OCI-LY7 (cell line): ENCODE results near the gene TNFRSF8. TPM values are rescaled to one million over a fixed set of nuclear protein-coding genes. Genes with fewer than 3 reads are reported as not detected.

ENCODE experiments used
- BruUV-seq: library from RNA; stranded (reverse); fragments of 400-500 nt; replicated peaks from 2 replicates; lab custom pipeline; 2021; lab: Mats Ljungman, UMichigan
- CTCF ChIA-PET: fragments of 300-600 bp; sonication (Branson Sonifier 250); formaldehyde crosslinking; loops from one replicate; lab custom pipeline; 2022; ENCODE audit warnings: antibody characterized with exemption; ENCODE audit not compliant: unreplicated experiment; lab: Charles Lee
- POLR2A ChIA-PET: fragments of 300-600 bp; sonication (Branson Sonifier 250); formaldehyde crosslinking; loops from one replicate; lab custom pipeline; 2022; ENCODE audit warnings: antibody characterized with exemption; lab: Charles Lee
- DNase-seq: peaks from one replicate; pipeline ENCODE4 v3.0.0-alpha.2; 2015; ENCODE audit warnings: low spot score
- H2AFZ ChIP-seq: fragments of 200-600 bp; sonication (generic), shearing (Covaris generic); 2 replicates; pipeline ENCODE4 v1.6.1; 2014; ENCODE audit warnings: mild to moderate bottlenecking, antibody characterized with exemption, low read length, moderate library complexity
- H3K27ac ChIP-seq: fragments of 200-600 bp; sonication (generic); 2 replicates; pipeline ENCODE4 v1.5.1; 2014; ENCODE audit warnings: mixed run types, low read depth, mild to moderate bottlenecking, moderate library complexity, low read length, inconsistent platforms; ENCODE audit not compliant: poor library complexity, severe bottlenecking
- H3K36me3 ChIP-seq: fragments of 200-600 bp; sonication (generic); 2 replicates; pipeline ENCODE4 v1.6.1; 2014; ENCODE audit warnings: mild to moderate bottlenecking, antibody characterized with exemption, low read length, moderate library complexity, mixed read lengths; ENCODE audit not compliant: insufficient read depth
- H3K4me1 ChIP-seq: fragments of 200-600 bp; sonication (generic); 2 replicates; pipeline ENCODE4 v1.5.1; 2014; ENCODE audit warnings: mild to moderate bottlenecking, low read length; ENCODE audit not compliant: insufficient read depth, poor library complexity, severe bottlenecking
- H3K4me2 ChIP-seq: fragments of 200-600 bp; sonication (generic); 2 replicates; pipeline ENCODE4 v1.6.1; 2014; ENCODE audit warnings: mild to moderate bottlenecking, low read length
- H3K4me3 ChIP-seq: fragments of 200-600 bp; sonication (generic); 2 replicates; pipeline ENCODE4 v1.5.1; 2014; ENCODE audit warnings: mild to moderate bottlenecking, low read depth, low read length; ENCODE audit not compliant: poor library complexity, severe bottlenecking
- H3K79me2 ChIP-seq: fragments of 200-600 bp; sonication (generic); 2 replicates; pipeline ENCODE4 v1.6.1; 2016; ENCODE audit warnings: low read depth, mild to moderate bottlenecking, low read length, moderate library complexity, mixed read lengths; ENCODE audit not compliant: insufficient read depth
- H3K9me2 ChIP-seq: fragments of 200-600 bp; sonication (generic); 2 replicates; pipeline ENCODE4 v1.6.1; 2016; ENCODE audit warnings: mild to moderate bottlenecking, low read length, mixed read lengths; ENCODE audit not compliant: insufficient read depth
- H3K9me3 ChIP-seq: fragments of 200-600 bp; sonication (generic); 2 replicates; pipeline ENCODE4 v1.6.1; 2014; ENCODE audit warnings: mild to moderate bottlenecking, mixed run types, low read length, mixed read lengths
- H4K20me1 ChIP-seq: fragments of 200-600 bp; sonication (generic); 2 replicates; pipeline ENCODE4 v1.6.1; 2014; ENCODE audit warnings: mild to moderate bottlenecking, antibody characterized with exemption, low read length, moderate library complexity, mixed read lengths; ENCODE audit not compliant: insufficient read depth
- EZH2phosphoT487 ChIP-seq: fragments of 200-600 bp; sonication (generic); IDR thresholded peaks from 2 replicates; pipeline ENCODE4 v1.6.1; 2018; ENCODE audit warnings: low read depth, borderline replicate concordance, mild to moderate bottlenecking, mixed run types, antibody characterized with exemption, low read length, moderate library complexity, mixed read lengths
- intact Hi-C: fragments of 100-400 bp; cut with micrococcal nuclease; formaldehyde crosslinking; loops from one replicate; pipeline ENCODE4 v1.10.0; 2022; ENCODE audit not compliant: unreplicated experiment
- total RNA-seq, 2 experiments: library from RNA; depleted of rRNA in 1 of 2; stranded (reverse); fragments of >200 nt in 1 of 2; shearing (Covaris generic) in 1 of 2; gene quantifications; 2 replicates each; pipeline ENCODE4 v1.2.3, GENCODE V29; 2014 to 2022
- TF ChIP-seq, protein P1 (sequence below): fragments of 200-600 bp; sonication (generic); conservative IDR thresholded peaks from 2 replicates; pipeline ENCODE4 v1.5.1; 2014; ENCODE audit warnings: mild to moderate bottlenecking, antibody characterized with exemption, low read length, moderate library complexity, mixed read lengths

Gene TNFRSF8
- total RNA-seq, 2 experiments from 2014 or later = 0.29 TPM; not detected in 1

DNA sequence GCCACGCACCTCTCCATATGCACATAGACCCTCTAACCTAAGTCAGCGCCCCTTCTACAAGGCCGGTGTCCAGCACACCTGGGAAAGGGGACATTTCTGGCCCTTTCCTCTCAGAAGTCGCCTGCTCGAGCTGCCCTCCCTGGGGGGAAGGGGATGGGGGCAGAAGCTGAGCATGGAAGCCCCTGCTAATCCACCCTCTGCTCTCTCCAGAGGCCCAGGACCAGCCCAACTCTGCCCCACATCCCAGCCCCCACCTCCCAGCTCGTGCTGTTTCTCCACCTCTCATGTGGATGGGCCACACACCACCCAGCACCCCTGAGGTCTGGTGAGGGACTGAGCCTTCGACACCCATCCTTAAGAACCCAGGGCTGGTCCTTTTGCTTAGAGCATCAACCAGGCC lies 118.5 kb downstream of the TNFRSF8 start:
- no peaks in the 10 kb centered on the region for H3K9me3 ChIP-seq
- no peaks in the 10 kb centered on the region for H3K36me3 ChIP-seq
- BruUV-seq = no TSS peak
- no peak overlapping the region for H2AFZ ChIP-seq
- DNase-seq = no peak
- H3K4me1 ChIP-seq = peaks cover 8% of the 10 kb centered on the region
- ChIA-PET POLR2A (interaction anchor here (0.5 kb wide), 1 partner anchor 532 kb away, joined by 4 read pairs; no protein-coding TSS in a partner anchor), CTCF (no interaction called here)
- intact Hi-C loops = no loop called here
- TF ChIP-seq, protein P1, sequence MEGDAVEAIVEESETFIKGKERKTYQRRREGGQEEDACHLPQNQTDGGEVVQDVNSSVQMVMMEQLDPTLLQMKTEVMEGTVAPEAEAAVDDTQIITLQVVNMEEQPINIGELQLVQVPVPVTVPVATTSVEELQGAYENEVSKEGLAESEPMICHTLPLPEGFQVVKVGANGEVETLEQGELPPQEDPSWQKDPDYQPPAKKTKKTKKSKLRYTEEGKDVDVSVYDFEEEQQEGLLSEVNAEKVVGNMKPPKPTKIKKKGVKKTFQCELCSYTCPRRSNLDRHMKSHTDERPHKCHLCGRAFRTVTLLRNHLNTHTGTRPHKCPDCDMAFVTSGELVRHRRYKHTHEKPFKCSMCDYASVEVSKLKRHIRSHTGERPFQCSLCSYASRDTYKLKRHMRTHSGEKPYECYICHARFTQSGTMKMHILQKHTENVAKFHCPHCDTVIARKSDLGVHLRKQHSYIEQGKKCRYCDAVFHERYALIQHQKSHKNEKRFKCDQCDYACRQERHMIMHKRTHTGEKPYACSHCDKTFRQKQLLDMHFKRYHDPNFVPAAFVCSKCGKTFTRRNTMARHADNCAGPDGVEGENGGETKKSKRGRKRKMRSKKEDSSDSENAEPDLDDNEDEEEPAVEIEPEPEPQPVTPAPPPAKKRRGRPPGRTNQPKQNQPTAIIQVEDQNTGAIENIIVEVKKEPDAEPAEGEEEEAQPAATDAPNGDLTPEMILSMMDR = no peak
- TF ChIP-seq EZH2phosphoT487 = no peak
- no peak overlapping the region for H3K27ac ChIP-seq
- no peak overlapping the region for H3K4me2 ChIP-seq
- no peaks in the 10 kb centered on the region for H4K20me1 ChIP-seq
- no peaks in the 10 kb centered on the region for H3K9me2 ChIP-seq
- H3K79me2 ChIP-seq = no peaks in the 10 kb centered on the region
- H3K4me3 ChIP-seq = no peak overlapping the region

DNA sequence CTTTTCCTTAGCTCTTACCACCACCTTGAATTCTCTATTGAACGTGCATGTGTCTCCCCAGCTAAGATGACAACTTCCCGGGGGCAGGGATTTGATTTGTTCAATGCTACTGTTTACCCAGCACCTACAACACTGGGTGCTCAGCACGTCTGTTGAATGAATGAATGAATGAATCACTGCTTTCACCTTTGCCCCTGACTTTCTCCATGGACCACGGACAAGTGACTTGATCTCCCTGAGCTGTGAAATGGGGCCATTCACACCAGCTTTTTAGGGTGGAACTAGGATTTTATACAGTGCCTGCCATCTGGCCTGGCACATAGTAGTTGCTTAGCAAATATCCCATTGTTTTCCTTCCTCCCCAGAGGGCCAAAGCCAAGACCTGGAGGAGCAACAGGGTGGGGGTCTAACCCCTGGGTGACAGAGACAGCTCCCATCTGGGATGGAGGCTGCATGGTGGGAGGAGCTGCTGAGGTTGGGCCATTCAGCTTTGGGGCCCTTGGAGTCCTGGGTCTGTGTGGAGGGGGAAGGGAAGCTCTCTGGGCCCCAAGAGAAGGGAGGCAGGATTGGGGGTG lies 119.4 kb downstream of the TNFRSF8 start:
- intact Hi-C loops = no loop called here
- H3K27ac ChIP-seq = no peak overlapping the region
- no peak overlapping the region for H3K4me3 ChIP-seq
- ChIA-PET CTCF (interaction anchor here (0.5 kb wide), 1 partner anchor 15 kb away, joined by 7 read pairs; no protein-coding TSS in a partner anchor), POLR2A (interaction anchor here (1.2 kb wide), 2 partner anchors 11 to 21 kb away, joined by 3 to 4 read pairs; no protein-coding TSS in a partner anchor)
- no TSS peak for BruUV-seq
- H2AFZ ChIP-seq = no peak overlapping the region
- no peak for DNase-seq
- H3K4me1 ChIP-seq = peaks cover 8% of the 10 kb centered on the region
- TF ChIP-seq, protein P1 = no peak
- TF ChIP-seq EZH2phosphoT487 = no peak
- H3K79me2 ChIP-seq = no peaks in the 10 kb centered on the region
- H3K9me3 ChIP-seq = no peaks in the 10 kb centered on the region
- no peaks in the 10 kb centered on the region for H3K36me3 ChIP-seq
- H4K20me1 ChIP-seq = no peaks in the 10 kb centered on the region
- no peak overlapping the region for H3K4me2 ChIP-seq
- H3K9me2 ChIP-seq = no peaks in the 10 kb centered on the region
